Nephron progenitor cell (in vitro differentiated cells): Measurements from ENCODE around the gene NAT8.
"Not testable (repeated sequence)": the region's sequence is repeated elsewhere in the genome, so short reads cannot be mapped to it uniquely, and the experiment has no call there.

Source experiments
- DNase-seq: peaks from one replicate; pipeline ENCODE4 v3.0.0; 2021
- H3K27ac Mint-ChIP-seq: 2 replicates; pipeline ENCODE4 v1.8.0; 2021; ENCODE audit warnings: mild to moderate bottlenecking, moderate library complexity, mixed read lengths
- H3K27me3 Mint-ChIP-seq: 2 replicates; pipeline ENCODE4 v1.8.0; 2021; ENCODE audit warnings: mild to moderate bottlenecking, low read depth, mixed read lengths; ENCODE audit not compliant: poor library complexity
- H3K36me3 Mint-ChIP-seq: 2 replicates; pipeline ENCODE4 v1.8.0; 2021; ENCODE audit warnings: low read depth, mixed read lengths
- H3K4me1 Mint-ChIP-seq: 2 replicates; pipeline ENCODE4 v1.8.0; 2021; ENCODE audit warnings: mixed read lengths
- H3K4me3 Mint-ChIP-seq: 2 replicates; pipeline ENCODE4 v1.8.0; 2021; ENCODE audit warnings: mild to moderate bottlenecking, moderate library complexity, mixed read lengths
- H3K9me3 Mint-ChIP-seq: 2 replicates; pipeline ENCODE4 v1.8.0; 2021; ENCODE audit warnings: mild to moderate bottlenecking, moderate library complexity, mixed read lengths
- TF ChIP-seq, protein P1 (sequence below): fragments of 200-600 bp; sonication (generic); IDR thresholded peaks from 2 replicates; pipeline ENCODE4 v1.5.0; 2021; ENCODE audit warnings: antibody characterized with exemption

NAT8 gene

DNA sequence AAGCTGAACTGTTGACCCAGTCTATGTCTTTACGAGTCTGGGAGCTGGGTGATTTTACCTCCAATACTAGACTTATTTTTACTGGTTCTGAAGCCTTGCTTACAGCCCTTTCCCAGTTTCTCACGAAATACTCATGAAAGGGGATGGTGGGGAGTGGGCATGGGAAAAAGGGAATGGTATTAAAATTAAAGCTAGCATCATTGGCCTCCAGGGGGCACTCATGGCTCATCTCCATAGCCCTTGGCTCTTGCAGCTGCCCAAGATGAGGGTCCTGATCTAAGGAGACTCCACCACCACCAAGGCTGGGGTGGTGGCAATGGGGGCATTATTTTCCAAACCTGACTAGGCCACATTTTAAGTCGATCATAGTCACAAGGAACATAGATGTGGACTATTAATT, 22.3 kb downstream of the NAT8 start:
- peak; percentile 30 for DNase-seq
- not testable (repeated sequence) for H3K27ac Mint-ChIP-seq, H3K4me1 Mint-ChIP-seq, H3K4me3 Mint-ChIP-seq, H3K9me3 Mint-ChIP-seq, H3K27me3 Mint-ChIP-seq
- H3K36me3 Mint-ChIP-seq = peaks cover 18% of the 10 kb centered on the region
- TF ChIP-seq, protein P1, sequence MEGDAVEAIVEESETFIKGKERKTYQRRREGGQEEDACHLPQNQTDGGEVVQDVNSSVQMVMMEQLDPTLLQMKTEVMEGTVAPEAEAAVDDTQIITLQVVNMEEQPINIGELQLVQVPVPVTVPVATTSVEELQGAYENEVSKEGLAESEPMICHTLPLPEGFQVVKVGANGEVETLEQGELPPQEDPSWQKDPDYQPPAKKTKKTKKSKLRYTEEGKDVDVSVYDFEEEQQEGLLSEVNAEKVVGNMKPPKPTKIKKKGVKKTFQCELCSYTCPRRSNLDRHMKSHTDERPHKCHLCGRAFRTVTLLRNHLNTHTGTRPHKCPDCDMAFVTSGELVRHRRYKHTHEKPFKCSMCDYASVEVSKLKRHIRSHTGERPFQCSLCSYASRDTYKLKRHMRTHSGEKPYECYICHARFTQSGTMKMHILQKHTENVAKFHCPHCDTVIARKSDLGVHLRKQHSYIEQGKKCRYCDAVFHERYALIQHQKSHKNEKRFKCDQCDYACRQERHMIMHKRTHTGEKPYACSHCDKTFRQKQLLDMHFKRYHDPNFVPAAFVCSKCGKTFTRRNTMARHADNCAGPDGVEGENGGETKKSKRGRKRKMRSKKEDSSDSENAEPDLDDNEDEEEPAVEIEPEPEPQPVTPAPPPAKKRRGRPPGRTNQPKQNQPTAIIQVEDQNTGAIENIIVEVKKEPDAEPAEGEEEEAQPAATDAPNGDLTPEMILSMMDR = peak; percentile 26

DNA sequence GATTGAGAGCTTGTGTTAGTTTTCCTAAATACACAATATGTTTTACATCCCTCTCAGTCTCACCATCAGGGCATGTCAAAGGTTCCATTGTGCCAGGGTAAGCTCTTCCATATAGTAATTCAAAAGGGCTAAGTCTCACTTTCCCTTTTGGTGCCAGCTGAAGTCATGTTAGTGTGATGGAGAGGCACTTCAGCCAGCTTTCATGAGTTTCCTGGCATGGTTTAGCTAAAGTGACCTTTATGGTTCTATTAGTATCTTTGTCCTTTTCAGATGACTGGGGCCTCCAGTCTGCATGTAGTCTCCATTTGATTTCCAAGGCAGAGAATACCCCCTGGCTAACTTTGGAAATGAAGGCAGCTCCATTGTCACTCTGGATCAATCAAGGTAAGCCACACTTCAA, 27.2 kb downstream of the NAT8 start:
- Mint-ChIP-seq H3K36me3 (peaks cover 25% of the 10 kb centered on the region), H3K4me1 (peaks cover 12% of the 10 kb centered on the region), H3K27me3 (no peaks in the 10 kb centered on the region), H3K4me3 (no peak overlapping the region), H3K27ac (no peak overlapping the region), H3K9me3 (no peaks in the 10 kb centered on the region)
- TF ChIP-seq, protein P1 = no peak
- DNase-seq = no peak

DNA sequence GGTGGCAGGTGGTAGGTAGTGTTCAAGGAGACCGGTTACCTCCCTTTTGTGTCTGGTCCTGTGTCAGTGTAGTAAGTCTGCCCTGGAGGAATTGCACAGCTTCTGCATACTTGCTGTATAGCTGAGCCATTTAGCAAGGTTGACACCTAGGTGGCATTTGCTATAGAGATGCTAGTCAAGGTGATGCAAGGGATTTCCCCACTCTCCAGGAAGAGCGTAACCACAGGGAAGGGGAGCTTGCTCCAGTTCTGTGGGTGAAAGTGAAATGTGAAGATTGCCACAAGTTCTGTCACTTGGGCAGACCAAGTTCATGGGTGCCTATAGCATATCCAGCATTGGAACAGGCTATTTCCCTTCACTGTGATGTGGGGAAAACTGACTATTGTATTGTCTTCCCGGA, 28.1 kb downstream of the NAT8 start:
- no peaks in the 10 kb centered on the region for H3K9me3 Mint-ChIP-seq
- H3K27me3 Mint-ChIP-seq = no peaks in the 10 kb centered on the region
- H3K36me3 Mint-ChIP-seq = peaks cover 27% of the 10 kb centered on the region
- no peak for DNase-seq
- peaks cover 12% of the 10 kb centered on the region for H3K4me1 Mint-ChIP-seq
- no peak overlapping the region for H3K4me3 Mint-ChIP-seq
- no peak overlapping the region for H3K27ac Mint-ChIP-seq
- TF ChIP-seq, protein P1 = no peak

DNA sequence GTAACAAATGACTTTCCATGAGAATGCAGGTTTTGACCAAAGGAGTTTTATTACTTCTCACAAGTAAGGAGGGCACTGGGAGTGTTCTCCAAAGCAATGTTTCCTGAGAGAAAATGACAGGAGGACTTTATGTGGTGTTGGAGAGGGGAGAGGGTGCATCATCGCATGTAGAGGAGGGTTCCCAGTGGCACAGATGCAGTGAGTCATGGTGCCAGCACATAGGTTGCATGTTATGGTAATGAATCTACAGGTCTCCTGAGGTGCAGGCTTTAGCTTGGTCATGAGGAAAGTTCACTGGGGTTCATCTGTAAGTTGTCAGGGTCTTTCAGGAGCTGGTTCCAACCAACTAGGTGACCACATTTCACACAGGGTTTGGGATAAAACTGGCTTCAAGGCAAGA, 30.4 kb downstream of the NAT8 start:
- peaks cover 37% of the 10 kb centered on the region for H3K36me3 Mint-ChIP-seq
- peaks cover 12% of the 10 kb centered on the region for H3K4me1 Mint-ChIP-seq
- H3K9me3 Mint-ChIP-seq = no peaks in the 10 kb centered on the region
- H3K27ac Mint-ChIP-seq = peak overlapping the region; percentile 75
- H3K27me3 Mint-ChIP-seq = no peaks in the 10 kb centered on the region
- TF ChIP-seq, protein P1 = no peak
- no peak for DNase-seq
- no peak overlapping the region for H3K4me3 Mint-ChIP-seq

DNA sequence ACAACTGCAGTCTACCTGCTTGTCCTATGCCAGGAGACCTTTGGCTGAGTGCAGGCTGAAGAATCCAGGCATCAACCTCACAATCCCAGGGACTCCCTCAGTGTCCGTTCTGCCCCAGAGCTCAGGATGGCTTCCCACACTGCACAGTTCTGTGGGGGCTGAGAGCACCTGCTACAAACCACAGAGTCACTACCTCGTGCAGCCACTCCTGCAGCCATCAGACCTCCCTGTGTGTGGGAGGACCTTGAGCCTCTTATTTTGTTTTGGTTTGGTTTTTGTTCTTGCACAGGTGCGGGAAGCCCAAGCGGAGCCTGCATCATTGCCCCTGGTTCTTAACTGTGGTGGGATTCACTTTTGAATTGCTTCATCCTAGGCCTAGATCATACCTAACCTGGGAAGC, 31.0 kb downstream of the NAT8 start:
- H3K27ac Mint-ChIP-seq = no peak overlapping the region
- DNase-seq = no peak
- peaks cover 12% of the 10 kb centered on the region for H3K4me1 Mint-ChIP-seq

DNA sequence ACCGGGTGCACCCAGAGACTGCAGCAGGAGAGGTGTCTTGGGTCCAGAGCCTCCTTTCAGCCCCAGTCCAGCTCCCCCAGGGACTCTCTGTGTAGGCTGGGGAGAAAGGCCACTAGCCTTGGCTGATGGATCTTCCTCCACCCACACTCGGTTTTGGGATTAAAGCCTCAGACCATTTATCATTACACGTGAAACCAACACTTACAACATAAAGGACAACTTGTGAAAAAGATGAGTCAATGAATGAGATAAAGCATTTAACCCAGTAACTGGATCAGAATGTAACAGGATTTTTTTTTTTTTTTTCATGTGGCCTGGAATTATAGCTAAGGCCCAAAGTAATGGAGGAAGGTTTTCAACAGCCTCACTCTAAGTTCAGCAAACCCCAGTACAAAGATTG, 32.1 kb downstream of the NAT8 start:
- Mint-ChIP-seq H3K27ac (no peak overlapping the region), H3K4me3 (no peak overlapping the region), H3K36me3 (peaks cover 23% of the 10 kb centered on the region), H3K9me3 (no peaks in the 10 kb centered on the region), H3K27me3 (no peaks in the 10 kb centered on the region), H3K4me1 (peaks cover 12% of the 10 kb centered on the region)
- no peak for DNase-seq
- TF ChIP-seq, protein P1 = no peak

More for the DNA sequence above, 31.0 kb downstream of the NAT8 start:
- Mint-ChIP-seq H3K27me3 (no peaks in the 10 kb centered on the region), H3K9me3 (no peaks in the 10 kb centered on the region), H3K4me3 (no peak overlapping the region), H3K36me3 (peaks cover 30% of the 10 kb centered on the region)
- TF ChIP-seq, protein P1 = no peak

DNA sequence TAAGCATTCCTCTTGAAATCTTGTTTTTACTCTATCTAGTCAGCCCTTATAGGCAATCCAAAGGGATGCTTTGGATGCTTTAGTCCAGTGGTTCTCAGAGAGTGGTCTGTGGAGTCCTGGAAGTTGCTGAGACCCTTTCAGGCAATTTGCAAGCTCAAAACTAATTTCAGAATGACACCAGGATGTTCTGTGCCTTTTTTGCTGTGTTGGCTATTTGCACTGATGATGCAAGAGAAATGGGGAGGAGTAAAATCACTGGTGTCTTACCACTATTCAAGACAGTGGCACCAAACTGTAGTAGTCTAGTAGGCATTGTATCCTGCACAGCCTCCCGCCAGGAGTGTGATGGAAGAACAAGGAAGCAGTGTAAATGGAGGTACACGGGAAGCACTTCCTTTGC, 37.6 kb downstream of the NAT8 start:
- H3K4me1 Mint-ChIP-seq, H3K4me3 Mint-ChIP-seq, H3K9me3 Mint-ChIP-seq, H3K27me3 Mint-ChIP-seq, DNase-seq, H3K27ac Mint-ChIP-seq: not testable (repeated sequence)
- peaks cover 43% of the 10 kb centered on the region for H3K36me3 Mint-ChIP-seq

DNA sequence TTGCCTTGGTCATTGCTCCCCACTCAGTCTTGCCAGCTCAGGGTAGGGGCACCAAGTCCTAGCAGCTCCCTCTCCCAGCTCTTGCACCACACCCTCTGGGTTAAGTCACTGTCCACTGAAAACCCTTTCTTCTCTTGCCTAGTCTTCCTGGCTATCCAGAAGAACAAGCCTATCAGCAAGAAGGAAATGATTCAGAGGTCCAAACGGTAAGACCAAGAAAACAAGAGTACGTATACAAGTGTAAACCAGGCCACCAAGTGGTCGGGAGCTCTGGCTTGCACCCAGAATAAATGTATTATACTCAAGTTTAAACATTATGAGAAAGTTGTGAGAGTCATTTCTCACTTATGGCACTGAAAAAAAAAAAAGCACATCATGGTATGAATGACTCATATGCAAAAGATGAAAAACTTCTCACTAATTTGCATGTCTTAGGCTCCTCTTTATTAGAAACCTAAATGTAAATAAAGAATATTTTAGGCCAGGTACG, 39.1 kb downstream of the NAT8 start:
- not testable (repeated sequence) for H3K27ac Mint-ChIP-seq, H3K4me1 Mint-ChIP-seq

More for the DNA sequence above, 39.1 kb downstream of the NAT8 start:
- H3K27me3 Mint-ChIP-seq, H3K4me3 Mint-ChIP-seq, H3K9me3 Mint-ChIP-seq, DNase-seq: not testable (repeated sequence)
- H3K36me3 Mint-ChIP-seq = peaks cover 38% of the 10 kb centered on the region
